Urinary bladder (tissue), 4 donors: ENCODE data around the gene TBC1D4. TPM values are rescaled to one million over a fixed set of nuclear protein-coding genes. Genes with fewer than 3 reads are reported as not detected.

Experiments
- DNase-seq: peaks from one replicate; pipeline ENCODE4 v3.0.0-alpha.2; 2015; ENCODE audit errors: extremely low spot score
- H3K27ac ChIP-seq: one replicate; pipeline ENCODE4 v1.5.1; 2013; ENCODE audit warnings: low read depth, mild to moderate bottlenecking, moderate library complexity
- H3K36me3 ChIP-seq: one replicate; pipeline ENCODE4 v1.6.1; 2013; ENCODE audit warnings: mild to moderate bottlenecking, moderate library complexity; ENCODE audit not compliant: insufficient read depth
- H3K4me1 ChIP-seq: one replicate; pipeline ENCODE4 v1.6.1; 2013; ENCODE audit warnings: mild to moderate bottlenecking, moderate library complexity; ENCODE audit not compliant: insufficient read depth
- H3K4me3 ChIP-seq: one replicate; pipeline ENCODE4 v1.5.1; 2013; ENCODE audit warnings: low read depth, low read length
- WGBS: extraction: QIAGEN DNeasy Blood & Tissue Kit; methylation state at CpG from one replicate; pipeline ENCODE4 v1.1.7; 2013; 5-methylcytosine and 5-hydroxymethylcytosine counted together
- polyA plus RNA-seq: library from polyadenylated mRNA; stranded (reverse); fragments of 200-250 nt; gene quantifications from one replicate; pipeline ENCODE4 v1.2.3, GENCODE V29; 2013
- total RNA-seq: library from RNA; depleted of rRNA; stranded (reverse); fragments of >200 nt; gene quantifications from one replicate; pipeline ENCODE4 v1.2.3, GENCODE V29; 2014
- donor health status: healthy with polysubstance abuse.
- donor health status: healthy.

TBC1D4 gene
- total and polyA plus RNA-seq, 2 donors, result 5.4 to 28.7 TPM

GRCh38 chr13:75372923-75373841, 108.8 kb downstream of the TBC1D4 start:
- no peak overlapping the region for H3K27ac ChIP-seq
- no peaks in the 10 kb centered on the region for H3K4me1 ChIP-seq
- 61% methylated on average over 13 of the region's 13 CpGs for WGBS
- H3K36me3 ChIP-seq, result no peaks in the 10 kb centered on the region
- H3K4me3 ChIP-seq, result no peak overlapping the region
- DNase-seq, result no peak

- no peaks in the 10 kb centered on the region for H3K4me1 ChIP-seq
- no peak for DNase-seq
- no peak overlapping the region for H3K27ac ChIP-seq
- H3K4me3 ChIP-seq, result no peak overlapping the region
- no peaks in the 10 kb centered on the region for H3K36me3 ChIP-seq
- WGBS, result 12% methylated on average over 1 of the region's 1 CpG
Measured at GRCh38 chr13:75372517-75372916, 109.5 kb downstream of the TBC1D4 start.

- no peak for DNase-seq
- Histone ChIP-seq H3K4me3 (no peak overlapping the region), H3K36me3 (no peaks in the 10 kb centered on the region), H3K4me1 (no peaks in the 10 kb centered on the region), H3K27ac (no peak overlapping the region)
Measured at GRCh38 chr13:75371203-75371602, 110.8 kb downstream of the TBC1D4 start.

GRCh38 chr13:75370774-75371173, 111.2 kb downstream of the TBC1D4 start:
- Histone ChIP-seq H3K36me3 (no peaks in the 10 kb centered on the region), H3K27ac (no peak overlapping the region), H3K4me3 (no peak overlapping the region), H3K4me1 (no peaks in the 10 kb centered on the region)
- DNase-seq, result no peak
- 97% methylated on average over 1 of the region's 1 CpG for WGBS

- no peak overlapping the region for H3K27ac ChIP-seq
- no peaks in the 10 kb centered on the region for H3K4me1 ChIP-seq
- H3K4me3 ChIP-seq, result no peak overlapping the region
- WGBS, result 95% methylated on average over 3 of the region's 3 CpGs
- no peak for DNase-seq
- H3K36me3 ChIP-seq, result no peaks in the 10 kb centered on the region
Measured at GRCh38 chr13:75369981-75370380, 112.0 kb downstream of the TBC1D4 start.

GRCh38 chr13:75368167-75368566, 113.8 kb downstream of the TBC1D4 start:
- Histone ChIP-seq H3K36me3 (no peaks in the 10 kb centered on the region), H3K27ac (no peak overlapping the region), H3K4me3 (no peak overlapping the region), H3K4me1 (no peaks in the 10 kb centered on the region)
- DNase-seq, result no peak
- 14% methylated on average over 3 of the region's 3 CpGs for WGBS

- Histone ChIP-seq H3K36me3 (no peaks in the 10 kb centered on the region), H3K4me3 (no peak overlapping the region), H3K4me1 (no peaks in the 10 kb centered on the region), H3K27ac (no peak overlapping the region)
- no peak for DNase-seq
- WGBS, result 80% methylated on average over 3 of the region's 3 CpGs
Measured at GRCh38 chr13:75366380-75367280, 115.3 kb downstream of the TBC1D4 start.

GRCh38 chr13:75365724-75366173, 116.2 kb downstream of the TBC1D4 start:
- 82% methylated on average over 5 of the region's 5 CpGs for WGBS
- Histone ChIP-seq H3K4me1 (no peaks in the 10 kb centered on the region), H3K4me3 (no peak overlapping the region), H3K27ac (no peak overlapping the region), H3K36me3 (no peaks in the 10 kb centered on the region)
- no peak for DNase-seq

- WGBS, result 91% methylated on average over 3 of the region's 3 CpGs
- H3K36me3 ChIP-seq, result no peaks in the 10 kb centered on the region
- H3K27ac ChIP-seq, result no peak overlapping the region
- no peaks in the 10 kb centered on the region for H3K4me1 ChIP-seq
- no peak overlapping the region for H3K4me3 ChIP-seq
- no peak for DNase-seq
Measured at GRCh38 chr13:75364131-75364713, 117.7 kb downstream of the TBC1D4 start.

GRCh38 chr13:75363371-75363770, 118.6 kb downstream of the TBC1D4 start:
- no peak for DNase-seq
- Histone ChIP-seq H3K36me3 (no peaks in the 10 kb centered on the region), H3K4me3 (no peak overlapping the region), H3K27ac (no peak overlapping the region), H3K4me1 (no peaks in the 10 kb centered on the region)
- 87% methylated on average over 3 of the region's 3 CpGs for WGBS

GRCh38 chr13:75362026-75362425, 119.9 kb downstream of the TBC1D4 start:
- Histone ChIP-seq H3K4me1 (no peaks in the 10 kb centered on the region), H3K4me3 (no peak overlapping the region), H3K27ac (no peak overlapping the region), H3K36me3 (no peaks in the 10 kb centered on the region)
- 98% methylated on average over 28 of the region's 28 CpGs for WGBS
- no peak for DNase-seq

- no peak for DNase-seq
- H3K4me1 ChIP-seq, result no peaks in the 10 kb centered on the region
- H3K27ac ChIP-seq, result no peak overlapping the region
- no peak overlapping the region for H3K4me3 ChIP-seq
- no peaks in the 10 kb centered on the region for H3K36me3 ChIP-seq
- 97% methylated on average over 1 of the region's 1 CpG for WGBS
Measured at GRCh38 chr13:75360170-75360569, 121.8 kb downstream of the TBC1D4 start.

- H3K36me3 ChIP-seq, result no peaks in the 10 kb centered on the region
- no peak overlapping the region for H3K27ac ChIP-seq
- DNase-seq, result no peak
- 81% methylated on average over 2 of the region's 2 CpGs for WGBS
- no peak overlapping the region for H3K4me3 ChIP-seq
- no peaks in the 10 kb centered on the region for H3K4me1 ChIP-seq
Measured at GRCh38 chr13:75359266-75359665, 122.7 kb downstream of the TBC1D4 start.
